Measurements from ENCODE around the gene TMUB2. TPM values are rescaled to one million over a fixed set of nuclear protein-coding genes. Genes with fewer than 3 reads are reported as not detected.
"Not testable (repeated sequence)": the region's sequence is repeated elsewhere in the genome, so short reads cannot be mapped to it uniquely, and the experiment has no call there.

TMUB2 gene
- total RNA-seq, 2 experiments from 2014 or later: 21.3 to 25.9 TPM

GRCh38 chr17:44147812-44148211 is 39.0 kb upstream of the TMUB2 start:
- POLR2A ChIA-PET: interaction anchor here (0.6 kb wide), 1 partner anchor 43 kb away, joined by 3 read pairs; no protein-coding TSS in a partner anchor
- no TSS peak for BruUV-seq (replicated peaks)

DNA sequence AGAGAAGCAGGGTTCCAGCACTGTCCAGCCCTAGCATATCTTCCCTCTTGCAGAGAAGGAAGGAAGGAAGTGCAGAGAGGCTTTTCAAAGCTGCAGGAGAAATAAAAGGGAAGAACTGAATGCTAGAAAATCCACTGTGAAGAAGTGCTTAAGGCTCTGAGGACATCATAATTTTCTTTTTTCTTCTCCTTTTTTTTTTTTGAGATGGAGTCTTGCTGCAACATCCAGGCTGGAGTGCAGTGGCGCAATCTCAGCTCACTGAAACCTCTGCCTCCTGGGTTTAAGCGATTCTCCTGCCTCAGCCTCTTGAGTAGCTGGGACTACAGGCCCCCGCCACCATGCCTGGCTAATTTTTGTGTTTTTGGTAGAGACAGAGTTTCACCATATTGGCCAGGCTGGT is 37.7 kb upstream of the TMUB2 start:
- CTCF ChIA-PET (ENCODE audit: unreplicated experiment); H3K9me2 ChIP-seq (ENCODE audit: insufficient read depth, low read length); H3K4me1 ChIP-seq (ENCODE audit: insufficient read depth, low read length, poor library complexity, severe bottlenecking); H2AFZ ChIP-seq (ENCODE audit: low read length); POLR2A ChIA-PET; intact Hi-C loops (cut with micrococcal nuclease; ENCODE audit: unreplicated experiment); H3K4me3 ChIP-seq (ENCODE audit: low read depth, low read length, poor library complexity, severe bottlenecking); H3K27ac ChIP-seq (ENCODE audit: low read depth, low read length, poor library complexity, severe bottlenecking); H3K4me2 ChIP-seq (ENCODE audit: low read length); BruUV-seq (replicated peaks); H4K20me1 ChIP-seq (ENCODE audit: insufficient read depth, low read length); H3K9me3 ChIP-seq (ENCODE audit: low read length); DNase-seq (ENCODE audit: low spot score): not testable (repeated sequence)
- peaks cover 80% of the 10 kb centered on the region for H3K36me3 ChIP-seq (ENCODE audit: insufficient read depth, low read length)
- peaks cover 15% of the 10 kb centered on the region; the same call in 1 of the 2 replicates for H3K79me2 ChIP-seq (ENCODE audit: insufficient read depth, low read depth, low read length)

More at GRCh38 chr17:44147812-44148211, 39.0 kb upstream of the TMUB2 start:
- CTCF ChIA-PET (ENCODE audit: unreplicated experiment): no interaction called here
- H3K27ac ChIP-seq (ENCODE audit: low read depth, low read length, poor library complexity, severe bottlenecking): no peak overlapping the region
- H3K9me3 ChIP-seq (ENCODE audit: low read length): no peaks in the 10 kb centered on the region
- TF ChIP-seq CTCF (conservative IDR thresholded peaks at IDR 0.05; ENCODE audit: low read length) (no peak), EZH2phosphoT487 (IDR thresholded peaks at IDR 0.05; ENCODE audit: borderline replicate concordance, low read depth, low read length) (no peak)
- H3K4me3 ChIP-seq (ENCODE audit: low read depth, low read length, poor library complexity, severe bottlenecking): no peak overlapping the region
- no peak overlapping the region for H3K4me2 ChIP-seq (ENCODE audit: low read length)
- no peak for DNase-seq (ENCODE audit: low spot score)
- H2AFZ ChIP-seq (ENCODE audit: low read length): no peak overlapping the region
- peaks cover 4% of the 10 kb centered on the region for H3K4me1 ChIP-seq (ENCODE audit: insufficient read depth, low read length, poor library complexity, severe bottlenecking)
- H4K20me1 ChIP-seq (ENCODE audit: insufficient read depth, low read length): no peaks in the 10 kb centered on the region
- H3K9me2 ChIP-seq (ENCODE audit: insufficient read depth, low read length): no peaks in the 10 kb centered on the region
- H3K79me2 ChIP-seq (ENCODE audit: insufficient read depth, low read depth, low read length): peaks cover 24% of the 10 kb centered on the region; the same call in 1 of the 2 replicates
- intact Hi-C loops (cut with micrococcal nuclease; ENCODE audit: unreplicated experiment): no loop called here
- peaks cover 73% of the 10 kb centered on the region for H3K36me3 ChIP-seq (ENCODE audit: insufficient read depth, low read length)

- no TSS peak for BruUV-seq (replicated peaks)
- CTCF ChIA-PET (ENCODE audit: unreplicated experiment): no interaction called here
- H3K4me2 ChIP-seq (ENCODE audit: low read length): no peak overlapping the region
Observed at GRCh38 chr17:44149750-44150329, 36.9 kb upstream of the TMUB2 start.

More at GRCh38 chr17:44149750-44150329, 36.9 kb upstream of the TMUB2 start:
- POLR2A ChIA-PET: no interaction called here
- Histone ChIP-seq H3K4me1 (ENCODE audit: insufficient read depth, low read length, poor library complexity, severe bottlenecking) (no peaks in the 10 kb centered on the region), H3K9me2 (ENCODE audit: insufficient read depth, low read length) (no peaks in the 10 kb centered on the region), H3K9me3 (ENCODE audit: low read length) (no peaks in the 10 kb centered on the region), H4K20me1 (ENCODE audit: insufficient read depth, low read length) (no peaks in the 10 kb centered on the region), H3K4me3 (ENCODE audit: low read depth, low read length, poor library complexity, severe bottlenecking) (no peak overlapping the region), H2AFZ (ENCODE audit: low read length) (no peak overlapping the region), H3K36me3 (ENCODE audit: insufficient read depth, low read length) (peaks cover 86% of the 10 kb centered on the region), H3K79me2 (ENCODE audit: insufficient read depth, low read depth, low read length) (peaks cover 15% of the 10 kb centered on the region; the same call in 1 of the 2 replicates), H3K27ac (ENCODE audit: low read depth, low read length, poor library complexity, severe bottlenecking) (no peak overlapping the region)
- intact Hi-C loops (cut with micrococcal nuclease; ENCODE audit: unreplicated experiment): no loop called here
- no peak for TF ChIP-seq CTCF (conservative IDR thresholded peaks at IDR 0.05; ENCODE audit: low read length)
- no peak for TF ChIP-seq EZH2phosphoT487 (IDR thresholded peaks at IDR 0.05; ENCODE audit: borderline replicate concordance, low read depth, low read length)
- no peak for DNase-seq (ENCODE audit: low spot score)
